HepG2 (cell line): ENCODE measurements around the gene TCF25. TPM values are rescaled to one million over a fixed set of nuclear protein-coding genes. Genes with fewer than 3 reads are reported as not detected.
A peak's percentile ranks its signal among the peaks of the same experiment; 100 is the strongest.

ENCODE experiments used
- ARID4A ChIP-seq: sonication (generic); formaldehyde crosslinking; IDR thresholded peaks from 2 replicates; pipeline ENCODE4 v1.5.0; 2020; ENCODE audit warnings: mild to moderate bottlenecking, missing genetic modification reagents, borderline replicate concordance
- GPBP1L1 ChIP-seq: sonication (generic); formaldehyde crosslinking; IDR thresholded peaks from 2 replicates; pipeline ENCODE4 v1.5.0; 2020; ENCODE audit warnings: mild to moderate bottlenecking, missing genetic modification reagents
- MED13 ChIP-seq: sonication (generic); formaldehyde crosslinking; IDR thresholded peaks from 2 replicates; pipeline ENCODE4 v1.5.0; 2020; ENCODE audit warnings: missing genetic modification reagents
- PCBP1 ChIP-seq: fragments of 200-400 bp; formaldehyde crosslinking; IDR thresholded peaks from 2 replicates; pipeline ENCODE4 v1.6.1; 2017; ENCODE audit warnings: mild to moderate bottlenecking, low read depth, low read length, borderline replicate concordance
- REPIN1 ChIP-seq: sonication (generic); formaldehyde crosslinking; IDR thresholded peaks from 2 replicates; pipeline ENCODE4 v1.8.0; 2022; ENCODE audit warnings: missing genetic modification reagents, low read depth, mild to moderate bottlenecking, borderline replicate concordance
- RFXAP ChIP-seq: sonication (generic); formaldehyde crosslinking; IDR thresholded peaks from 2 replicates; pipeline ENCODE4 v1.4.0; 2020; ENCODE audit warnings: missing genetic modification reagents, borderline replicate concordance
- SALL2 ChIP-seq: sonication (generic); formaldehyde crosslinking; IDR thresholded peaks from 2 replicates; pipeline ENCODE4 v1.8.1; 2023; ENCODE audit warnings: mild to moderate bottlenecking, missing genetic modification reagents, inconsistent platforms
- THAP8 ChIP-seq: sonication (generic); formaldehyde crosslinking; IDR thresholded peaks from 2 replicates; pipeline ENCODE4 v1.5.1; 2020; ENCODE audit warnings: missing genetic modification reagents, mild to moderate bottlenecking, borderline replicate concordance
- XBP1 ChIP-seq: sonication (generic); formaldehyde crosslinking; IDR thresholded peaks from 2 replicates; pipeline ENCODE4 v1.5.0; 2020; ENCODE audit warnings: missing genetic modification reagents
- ZBTB4 ChIP-seq: sonication (generic); formaldehyde crosslinking; IDR thresholded peaks from 2 replicates; pipeline ENCODE4 v1.4.0; 2020; ENCODE audit warnings: missing genetic modification reagents, mild to moderate bottlenecking, borderline replicate concordance
- ZEB1 ChIP-seq: IDR thresholded peaks from 2 replicates; pipeline ENCODE4 v1.6.1; 2012; ENCODE audit warnings: mild to moderate bottlenecking, low read depth, inconsistent platforms; ENCODE audit not compliant: insufficient replicate concordance
- ZNF7 ChIP-seq: IDR thresholded peaks from 2 replicates; pipeline ENCODE4 v1.6.1; 2016; ENCODE audit warnings: missing biosample characterization, missing genetic modification reagents
- ZNF768 ChIP-seq: sonication (generic); formaldehyde crosslinking; IDR thresholded peaks from 2 replicates; pipeline ENCODE4 v1.4.0; 2020; ENCODE audit warnings: missing genetic modification reagents
- polyA plus RNA-seq, 8 experiments: library from polyadenylated mRNA; depleted of rRNA in 3 of 8; stranded (reverse) in 7 of 8; unstranded in 1 of 8; fragments of >200 nt; fragmentation: Illumina TruSeq in 4 of 8; extraction: Trizol in 4 of 8; gene quantifications; 2 replicates each; pipeline versions ENCODE4 v1.2.1 to v1.2.3, GENCODE V29; 2011 to 2016; ENCODE audit warnings: low read depth in 4 of 8, missing spikeins in 1 of 8, mixed read lengths in 1 of 8; ENCODE audit not compliant: insufficient read depth in 1 of 8
- total RNA-seq, 5 experiments: library from RNA; depleted of rRNA; stranded (reverse); fragments of >200 nt; fragmentation: Illumina TruSeq; extraction: Trizol; gene quantifications; 2 replicates each; pipeline ENCODE4 v1.2.3, GENCODE V29; 2016; ENCODE audit warnings: low read depth in 1 of 5
- TF ChIP-seq, protein P1 (sequence below): sonication (generic); formaldehyde crosslinking; IDR thresholded peaks from 2 replicates; pipeline ENCODE4 v1.4.0; 2020; ENCODE audit warnings: mild to moderate bottlenecking, missing genetic modification reagents

The TCF25 gene
- total and polyA plus RNA-seq, 2 of the 13 experiments (the other 11 are each of a cell fraction or from before 2014, with no cell fraction given) = 138 to 206 TPM

DNA sequence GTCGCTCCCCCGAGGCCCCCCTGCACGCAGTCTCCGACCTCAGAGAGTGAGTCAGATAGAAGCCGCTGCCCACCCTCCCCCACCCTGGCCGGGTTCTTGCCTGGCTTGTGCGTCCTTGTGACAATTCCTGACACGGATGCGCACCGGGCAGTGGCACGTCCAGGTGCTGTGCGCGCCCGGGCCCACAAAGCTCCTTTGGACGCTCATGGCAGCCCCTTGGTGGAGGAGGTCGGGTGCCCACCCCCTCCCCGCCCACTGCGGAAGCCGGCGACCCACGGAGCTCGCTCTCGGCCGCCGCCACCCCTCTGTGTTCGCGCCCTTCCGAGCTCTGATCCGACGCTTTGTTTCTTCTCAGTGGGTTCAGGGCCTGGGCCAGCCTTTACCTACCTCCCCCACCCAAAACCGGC, 49.1 kb downstream of the TCF25 start (continued):
- TF ChIP-seq, protein P1, sequence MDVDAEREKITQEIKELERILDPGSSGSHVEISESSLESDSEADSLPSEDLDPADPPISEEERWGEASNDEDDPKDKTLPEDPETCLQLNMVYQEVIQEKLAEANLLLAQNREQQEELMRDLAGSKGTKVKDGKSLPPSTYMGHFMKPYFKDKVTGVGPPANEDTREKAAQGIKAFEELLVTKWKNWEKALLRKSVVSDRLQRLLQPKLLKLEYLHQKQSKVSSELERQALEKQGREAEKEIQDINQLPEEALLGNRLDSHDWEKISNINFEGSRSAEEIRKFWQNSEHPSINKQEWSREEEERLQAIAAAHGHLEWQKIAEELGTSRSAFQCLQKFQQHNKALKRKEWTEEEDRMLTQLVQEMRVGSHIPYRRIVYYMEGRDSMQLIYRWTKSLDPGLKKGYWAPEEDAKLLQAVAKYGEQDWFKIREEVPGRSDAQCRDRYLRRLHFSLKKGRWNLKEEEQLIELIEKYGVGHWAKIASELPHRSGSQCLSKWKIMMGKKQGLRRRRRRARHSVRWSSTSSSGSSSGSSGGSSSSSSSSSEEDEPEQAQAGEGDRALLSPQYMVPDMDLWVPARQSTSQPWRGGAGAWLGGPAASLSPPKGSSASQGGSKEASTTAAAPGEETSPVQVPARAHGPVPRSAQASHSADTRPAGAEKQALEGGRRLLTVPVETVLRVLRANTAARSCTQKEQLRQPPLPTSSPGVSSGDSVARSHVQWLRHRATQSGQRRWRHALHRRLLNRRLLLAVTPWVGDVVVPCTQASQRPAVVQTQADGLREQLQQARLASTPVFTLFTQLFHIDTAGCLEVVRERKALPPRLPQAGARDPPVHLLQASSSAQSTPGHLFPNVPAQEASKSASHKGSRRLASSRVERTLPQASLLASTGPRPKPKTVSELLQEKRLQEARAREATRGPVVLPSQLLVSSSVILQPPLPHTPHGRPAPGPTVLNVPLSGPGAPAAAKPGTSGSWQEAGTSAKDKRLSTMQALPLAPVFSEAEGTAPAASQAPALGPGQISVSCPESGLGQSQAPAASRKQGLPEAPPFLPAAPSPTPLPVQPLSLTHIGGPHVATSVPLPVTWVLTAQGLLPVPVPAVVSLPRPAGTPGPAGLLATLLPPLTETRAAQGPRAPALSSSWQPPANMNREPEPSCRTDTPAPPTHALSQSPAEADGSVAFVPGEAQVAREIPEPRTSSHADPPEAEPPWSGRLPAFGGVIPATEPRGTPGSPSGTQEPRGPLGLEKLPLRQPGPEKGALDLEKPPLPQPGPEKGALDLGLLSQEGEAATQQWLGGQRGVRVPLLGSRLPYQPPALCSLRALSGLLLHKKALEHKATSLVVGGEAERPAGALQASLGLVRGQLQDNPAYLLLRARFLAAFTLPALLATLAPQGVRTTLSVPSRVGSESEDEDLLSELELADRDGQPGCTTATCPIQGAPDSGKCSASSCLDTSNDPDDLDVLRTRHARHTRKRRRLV (CRISPR knock-in tag) = no peak; the same call in 1 of the 2 replicates
- TF ChIP-seq XBP1 = no peak
- 0 out of 2 replicates have a peak, but pooled peaks have one; percentile 55 for TF ChIP-seq PCBP1
- 0 out of 2 replicates have a peak, but pooled peaks have one; percentile 3 for TF ChIP-seq ZNF7 (CRISPR knock-in tag)
- TF ChIP-seq SALL2 (CRISPR knock-in tag) = 0 out of 2 replicates have a peak, but pooled peaks have one; percentile 36
- 0 out of 2 replicates have a peak, but pooled peaks have one; percentile 66 for TF ChIP-seq THAP8 (CRISPR knock-in tag)
- no peak; the same call in 1 of the 2 replicates for TF ChIP-seq ZNF768
- TF ChIP-seq MED13 (CRISPR knock-in tag) = no peak; the same call in 1 of the 2 replicates
- TF ChIP-seq GPBP1L1 (CRISPR knock-in tag) = no peak
- 0 out of 2 replicates have a peak, but pooled peaks have one; percentile 11 for TF ChIP-seq REPIN1
- TF ChIP-seq ZBTB4 (CRISPR knock-in tag) = no peak
- no peak for TF ChIP-seq ZEB1
- no peak; the same call in 1 of the 2 replicates for TF ChIP-seq RFXAP
- peak; percentile 19; the same call in 1 of the 2 replicates for TF ChIP-seq ARID4A (CRISPR knock-in tag)
